HepG2 (cell line): ENCODE measurements around the gene GPR62. TPM values are rescaled to one million over a fixed set of nuclear protein-coding genes. Genes with fewer than 3 reads are reported as not detected.

ENCODE experiments used
- ATAC-seq: fragments of 200-7000 bp; cut with Tn5 transposase; 3 replicates; pipeline ENCODE4 v1.9.1; 2020; ENCODE audit warnings: mild to moderate bottlenecking, moderate library complexity
- BruUV-seq: library from RNA; stranded (reverse); fragments of 400-500 nt; replicated peaks from 2 replicates; lab custom pipeline; 2021; lab: Mats Ljungman, UMichigan
- CTCF ChIA-PET: fragments of 300-600 bp; formaldehyde crosslinking; extraction: SDS; loops from one replicate; lab custom pipeline; 2021; ENCODE audit warnings: low total read pairs, inconsistent platforms, low intra/inter-chr PET ratio; lab: Yijun Ruan, JAX
- POLR2A ChIA-PET: fragments of 350-600 bp; sonication (Branson Sonifier 250); formaldehyde crosslinking; loops from one replicate; lab custom pipeline; 2020; ENCODE audit warnings: antibody characterized with exemption, inconsistent platforms; lab: Yijun Ruan, JAX
- DNase-seq: peaks from one replicate; pipeline ENCODE4 v3.0.0-alpha.2; 2015; ENCODE audit warnings: low spot score
- FAIRE-seq: peaks from 3 replicates; lab custom pipeline; 2011; peaks lifted over from hg19 to GRCh38; lab: Jason Lieb, UNC
- H2AFZ ChIP-seq: one replicate; pipeline ENCODE4 v1.6.1; 2011; ENCODE audit warnings: low read length, inconsistent platforms
- H3K27ac ChIP-seq: fragments of 300-600 bp; 3 replicates; pipeline ENCODE4 v1.8.0; 2011; ENCODE audit warnings: mixed run types, mild to moderate bottlenecking, mixed read lengths, low read length, inconsistent platforms; ENCODE audit not compliant: insufficient read depth; ENCODE audit errors: extremely low read length
- H3K27me3 ChIP-seq, 2 experiments: fragments of 200-600 bp in 1 of 2; 2 replicates in 1 of 2; 3 replicates in 1 of 2; pipeline versions ENCODE4 v1.6.0 to v1.8.0; 2011; ENCODE audit warnings: low read length in 2 of 2, mild to moderate bottlenecking in 2 of 2, moderate library complexity in 2 of 2, inconsistent platforms in 1 of 2; ENCODE audit not compliant: insufficient read depth in 2 of 2, control insufficient read depth in 1 of 2
- H3K36me3 ChIP-seq, 2 experiments: fragments of 200-600 bp in 1 of 2; replicated peaks in 1 of 2; 2 replicates in 1 of 2; 3 replicates in 1 of 2; pipeline versions ENCODE4 v1.5.1 to v1.8.0; 2011; ENCODE audit warnings: low read length in 2 of 2, inconsistent platforms in 1 of 2; ENCODE audit not compliant: insufficient read depth in 2 of 2, control insufficient read depth in 1 of 2
- H3K4me1 ChIP-seq: 2 replicates; pipeline ENCODE4 v1.5.1; 2012; ENCODE audit warnings: low read length, inconsistent platforms; ENCODE audit not compliant: insufficient read depth
- H3K4me2 ChIP-seq: 2 replicates; pipeline ENCODE4 v1.6.0; 2011; ENCODE audit warnings: low read depth, low read length, inconsistent platforms
- H3K4me3 ChIP-seq, 3 experiments: fragments of 200-600 bp in 1 of 3; sonication (generic), shearing (Covaris generic) in 1 of 3; replicated peaks in 1 of 3; 2 replicates each; pipeline ENCODE4 v1.5.1; 2011 to 2016; ENCODE audit warnings: low read length in 3 of 3, inconsistent platforms in 2 of 3, low read depth in 2 of 3, mild to moderate bottlenecking in 2 of 3, control low read depth in 1 of 3, mixed read lengths in 1 of 3; ENCODE audit not compliant: insufficient read depth in 1 of 3
- H3K79me2 ChIP-seq: one replicate; pipeline ENCODE4 v1.6.1; 2011; ENCODE audit warnings: low read length, inconsistent platforms; ENCODE audit not compliant: insufficient read depth
- H3K9ac ChIP-seq: 2 replicates; pipeline ENCODE4 v1.6.0; 2011; ENCODE audit warnings: mild to moderate bottlenecking, low read depth, low read length, inconsistent platforms; ENCODE audit not compliant: insufficient read depth
- H3K9me3 ChIP-seq: 2 replicates; pipeline ENCODE4 v1.5.1; 2012; ENCODE audit warnings: mild to moderate bottlenecking, low read length
- H4K20me1 ChIP-seq: 2 replicates; pipeline ENCODE4 v1.6.0; 2011; ENCODE audit warnings: inconsistent platforms, mild to moderate bottlenecking, low read length, moderate library complexity; ENCODE audit not compliant: insufficient read depth
- ATF1 ChIP-seq: IDR thresholded peaks from 2 replicates; pipeline ENCODE4 v1.6.1; 2016; ENCODE audit warnings: mild to moderate bottlenecking, control low read depth
- BRD4 ChIP-seq: sonication (generic); formaldehyde crosslinking; IDR thresholded peaks from 2 replicates; pipeline ENCODE4 v1.4.0; 2020; ENCODE audit warnings: missing genetic modification reagents
- HMGA1 ChIP-seq: sonication (generic); formaldehyde crosslinking; conservative IDR thresholded peaks from 2 replicates; pipeline ENCODE4 v1.4.0; 2020; ENCODE audit warnings: missing genetic modification reagents
- NFE2 ChIP-seq: sonication (generic); formaldehyde crosslinking; IDR thresholded peaks from 2 replicates; pipeline ENCODE4 v1.4.0; 2020; ENCODE audit warnings: missing genetic modification reagents
- RFXANK ChIP-seq: IDR thresholded peaks from 2 replicates; pipeline ENCODE4 v1.6.1; 2016
- ZFP36L1 ChIP-seq: sonication (generic); formaldehyde crosslinking; IDR thresholded peaks from 2 replicates; pipeline ENCODE4 v1.8.0; 2022; ENCODE audit warnings: mild to moderate bottlenecking, missing genetic modification reagents, moderate library complexity
- ZNF564 ChIP-seq: sonication (generic); formaldehyde crosslinking; IDR thresholded peaks from 2 replicates; pipeline ENCODE4 v1.8.1; 2023; ENCODE audit warnings: mild to moderate bottlenecking, missing genetic modification reagents
- ZNF574 ChIP-seq: sonication (generic); formaldehyde crosslinking; IDR thresholded peaks from 2 replicates; pipeline ENCODE4 v1.4.0; 2020; ENCODE audit warnings: missing genetic modification reagents
- ZNF768 ChIP-seq: sonication (generic); formaldehyde crosslinking; IDR thresholded peaks from 2 replicates; pipeline ENCODE4 v1.4.0; 2020; ENCODE audit warnings: missing genetic modification reagents
- ZNF784 ChIP-seq: sonication (generic); formaldehyde crosslinking; IDR thresholded peaks from 2 replicates; pipeline ENCODE4 v1.5.1; 2020; ENCODE audit warnings: missing genetic modification reagents, mild to moderate bottlenecking, borderline replicate concordance
- ZNF800 ChIP-seq: sonication (generic); formaldehyde crosslinking; IDR thresholded peaks from 2 replicates; pipeline ENCODE4 v1.4.0; 2020; ENCODE audit warnings: missing genetic modification reagents
- WGBS: methylation state at CpG from one replicate; pipeline ENCODE4 v1.1.6; 2017; ENCODE audit warnings: low lambda C conversion rate; 5-methylcytosine and 5-hydroxymethylcytosine counted together
- in situ Hi-C: cut with HindIII; loops from 2 replicates; pipeline ENCODE4 v1.10.0; 2017; ENCODE audit warnings: low pct_unique_long_range_greater_than_20kb; ENCODE audit not compliant: extremely low pct_ligation_motif_present
- intact Hi-C: fragments of 100-400 bp; cut with micrococcal nuclease; formaldehyde crosslinking; loops from one replicate; pipeline ENCODE4 v1.10.0; 2022; ENCODE audit not compliant: unreplicated experiment
- polyA plus RNA-seq, 8 experiments: library from polyadenylated mRNA; depleted of rRNA in 3 of 8; stranded (reverse) in 7 of 8; unstranded in 1 of 8; fragments of >200 nt; fragmentation: Illumina TruSeq in 4 of 8; extraction: Trizol in 4 of 8; gene quantifications; 2 replicates each; pipeline versions ENCODE4 v1.2.1 to v1.2.3, GENCODE V29; 2011 to 2016; ENCODE audit warnings: low read depth in 4 of 8, missing spikeins in 1 of 8, mixed read lengths in 1 of 8; ENCODE audit not compliant: insufficient read depth in 1 of 8
- total RNA-seq, 5 experiments: library from RNA; depleted of rRNA; stranded (reverse); fragments of >200 nt; fragmentation: Illumina TruSeq; extraction: Trizol; gene quantifications; 2 replicates each; pipeline ENCODE4 v1.2.3, GENCODE V29; 2016; ENCODE audit warnings: low read depth in 1 of 5

GPR62 gene
- total and polyA plus RNA-seq, 2 of the 13 experiments (the other 11 are each of a cell fraction or from before 2014, with no cell fraction given), result not detected

GRCh38 chr3:51945926-51946705 lies 9.1 kb upstream of the GPR62 start:
- Histone ChIP-seq H3K9me3 (no peaks in the 10 kb centered on the region), H3K4me3 (no peak overlapping the region), H3K79me2 (peaks cover 2% of the 10 kb centered on the region), H3K27me3 (no peaks in the 10 kb centered on the region; a peak in 1 of 5 replicates), H3K4me2 (no peak overlapping the region), H4K20me1 (no peaks in the 10 kb centered on the region), H3K27ac (no peak overlapping the region), H2AFZ (no peak overlapping the region), H3K36me3 (no peaks in the 10 kb centered on the region), H3K9ac (no peak overlapping the region), H3K4me1 (peaks cover 19% of the 10 kb centered on the region)
- ChIA-PET CTCF (no interaction called here), POLR2A (interaction anchor here (0.7 kb wide), 1 partner anchor 14 kb away, joined by 3 read pairs; no protein-coding TSS in a partner anchor)
- no peak for FAIRE-seq
- DNase-seq, result no peak
- intact Hi-C loops, result no loop called here
- WGBS, result 97% methylated on average over 14 of the region's 14 CpGs
- no TSS peak for BruUV-seq
- no peak for ATAC-seq
- in situ Hi-C loops, result no loop called here
- TF ChIP-seq ZNF564, result no peak
- no peak for TF ChIP-seq BRD4 (CRISPR knock-in tag)
- TF ChIP-seq NFE2 (CRISPR knock-in tag), result no peak
- no peak for TF ChIP-seq ZFP36L1 (CRISPR knock-in tag)
- no peak for TF ChIP-seq ZNF784
- TF ChIP-seq ZNF800 (CRISPR knock-in tag), result no peak
- TF ChIP-seq ZNF574 (CRISPR knock-in tag), result no peak
- TF ChIP-seq RFXANK (CRISPR knock-in tag), result no peak
- TF ChIP-seq HMGA1 (CRISPR knock-in tag), result no peak
- TF ChIP-seq ATF1 (CRISPR knock-in tag), result no peak
- no peak for TF ChIP-seq ZNF768 (CRISPR knock-in tag)
